T-helper 1 cell treated with Interleukin-12 subunit alpha and Interleukin-12 subunit beta and Interleukin-4 antibody, amounts not matched to agents 30 μg/mL and 1 μg/mL, for 36 hours (primary cell): ENCODE results near the gene AK5.

Experiments used
- H3K27ac Mint-ChIP-seq: one replicate; pipeline ENCODE4 v1.8.0; 2021; ENCODE audit warnings: mild to moderate bottlenecking, mixed read lengths
- H3K27me3 Mint-ChIP-seq: one replicate; pipeline ENCODE4 v1.8.0; 2021; ENCODE audit warnings: low read depth, mixed read lengths
- H3K36me3 Mint-ChIP-seq: one replicate; pipeline ENCODE4 v1.8.0; 2021; ENCODE audit warnings: low read depth, mixed read lengths
- H3K4me1 Mint-ChIP-seq: one replicate; pipeline ENCODE4 v1.8.0; 2021; ENCODE audit warnings: low read depth, mixed read lengths
- H3K4me3 Mint-ChIP-seq: one replicate; pipeline ENCODE4 v1.8.0; 2021; ENCODE audit warnings: mild to moderate bottlenecking, moderate library complexity, mixed read lengths
- H3K9me3 Mint-ChIP-seq: one replicate; pipeline ENCODE4 v1.8.0; 2021; ENCODE audit warnings: mixed read lengths

Gene AK5

GRCh38 chr1:77545970-77546369 is 264.2 kb downstream of the AK5 start:
- H3K4me3 Mint-ChIP-seq = no peak overlapping the region
- no peaks in the 10 kb centered on the region for H3K9me3 Mint-ChIP-seq
- no peaks in the 10 kb centered on the region for H3K36me3 Mint-ChIP-seq
- H3K27me3 Mint-ChIP-seq = no peaks in the 10 kb centered on the region
- H3K4me1 Mint-ChIP-seq = peaks cover 1% of the 10 kb centered on the region
- no peak overlapping the region for H3K27ac Mint-ChIP-seq

GRCh38 chr1:77546890-77547289 is 265.1 kb downstream of the AK5 start:
- Mint-ChIP-seq H3K27me3 (no peaks in the 10 kb centered on the region), H3K4me1 (peaks cover 1% of the 10 kb centered on the region), H3K27ac (no peak overlapping the region), H3K4me3 (no peak overlapping the region), H3K36me3 (no peaks in the 10 kb centered on the region), H3K9me3 (no peaks in the 10 kb centered on the region)

- Mint-ChIP-seq H3K36me3 (no peaks in the 10 kb centered on the region), H3K4me3 (no peak overlapping the region), H3K27me3 (no peaks in the 10 kb centered on the region), H3K27ac (no peak overlapping the region), H3K9me3 (no peaks in the 10 kb centered on the region), H3K4me1 (peaks cover 1% of the 10 kb centered on the region)
Observed at GRCh38 chr1:77548285-77548684, 266.5 kb downstream of the AK5 start.

GRCh38 chr1:77550135-77550534 is 268.3 kb downstream of the AK5 start:
- Mint-ChIP-seq H3K4me3 (no peak overlapping the region), H3K27ac (no peak overlapping the region), H3K4me1 (peaks cover 1% of the 10 kb centered on the region), H3K36me3 (no peaks in the 10 kb centered on the region), H3K27me3 (no peaks in the 10 kb centered on the region), H3K9me3 (no peaks in the 10 kb centered on the region)

- Mint-ChIP-seq H3K27ac (no peak overlapping the region), H3K36me3 (no peaks in the 10 kb centered on the region), H3K4me3 (no peak overlapping the region), H3K9me3 (no peaks in the 10 kb centered on the region), H3K27me3 (no peaks in the 10 kb centered on the region), H3K4me1 (peaks cover 2% of the 10 kb centered on the region)
Observed at GRCh38 chr1:77552626-77553025, 270.8 kb downstream of the AK5 start.

GRCh38 chr1:77553568-77554291 is 271.9 kb downstream of the AK5 start:
- Mint-ChIP-seq H3K27me3 (no peaks in the 10 kb centered on the region), H3K27ac (no peak overlapping the region), H3K4me1 (peaks cover 2% of the 10 kb centered on the region), H3K36me3 (no peaks in the 10 kb centered on the region), H3K9me3 (no peaks in the 10 kb centered on the region), H3K4me3 (no peak overlapping the region)

GRCh38 chr1:77556045-77556444 is 274.2 kb downstream of the AK5 start:
- Mint-ChIP-seq H3K4me1 (peaks cover 2% of the 10 kb centered on the region), H3K36me3 (peaks cover 4% of the 10 kb centered on the region), H3K27me3 (no peaks in the 10 kb centered on the region), H3K27ac (no peak overlapping the region), H3K9me3 (no peaks in the 10 kb centered on the region), H3K4me3 (no peak overlapping the region)

GRCh38 chr1:77557053-77557452 is 275.2 kb downstream of the AK5 start:
- Mint-ChIP-seq H3K27ac (no peak overlapping the region), H3K4me3 (no peak overlapping the region), H3K27me3 (no peaks in the 10 kb centered on the region)

GRCh38 chr1:77558591-77559164 is 276.9 kb downstream of the AK5 start:
- peaks cover 4% of the 10 kb centered on the region for H3K36me3 Mint-ChIP-seq
- H3K27me3 Mint-ChIP-seq = no peaks in the 10 kb centered on the region
- no peak overlapping the region for H3K27ac Mint-ChIP-seq
- no peak overlapping the region for H3K4me3 Mint-ChIP-seq
- peaks cover 2% of the 10 kb centered on the region for H3K4me1 Mint-ChIP-seq
- H3K9me3 Mint-ChIP-seq = no peaks in the 10 kb centered on the region

More at GRCh38 chr1:77557053-77557452, 275.2 kb downstream of the AK5 start:
- H3K9me3 Mint-ChIP-seq = no peaks in the 10 kb centered on the region
- peaks cover 4% of the 10 kb centered on the region for H3K36me3 Mint-ChIP-seq
- H3K4me1 Mint-ChIP-seq = peaks cover 2% of the 10 kb centered on the region

GRCh38 chr1:77560741-77561140 is 278.9 kb downstream of the AK5 start:
- H3K27ac Mint-ChIP-seq = no peak overlapping the region
- H3K9me3 Mint-ChIP-seq = no peaks in the 10 kb centered on the region
- H3K4me1 Mint-ChIP-seq = peaks cover 2% of the 10 kb centered on the region
- H3K4me3 Mint-ChIP-seq = no peak overlapping the region
- H3K27me3 Mint-ChIP-seq = no peaks in the 10 kb centered on the region
- H3K36me3 Mint-ChIP-seq = peaks cover 11% of the 10 kb centered on the region

GRCh38 chr1:77562596-77563150 is 280.9 kb downstream of the AK5 start:
- Mint-ChIP-seq H3K27me3 (no peaks in the 10 kb centered on the region), H3K9me3 (no peaks in the 10 kb centered on the region), H3K4me1 (no peaks in the 10 kb centered on the region), H3K27ac (no peak overlapping the region), H3K4me3 (no peak overlapping the region), H3K36me3 (peaks cover 25% of the 10 kb centered on the region)

- H3K9me3 Mint-ChIP-seq = no peaks in the 10 kb centered on the region
- no peak overlapping the region for H3K4me3 Mint-ChIP-seq
- peaks cover 35% of the 10 kb centered on the region for H3K36me3 Mint-ChIP-seq
- H3K27me3 Mint-ChIP-seq = no peaks in the 10 kb centered on the region
- H3K4me1 Mint-ChIP-seq = no peaks in the 10 kb centered on the region
- H3K27ac Mint-ChIP-seq = no peak overlapping the region
Observed at GRCh38 chr1:77565321-77565720, 283.5 kb downstream of the AK5 start.

GRCh38 chr1:77571642-77572041 is 289.8 kb downstream of the AK5 start:
- H3K36me3 Mint-ChIP-seq = peaks cover 30% of the 10 kb centered on the region
- no peak overlapping the region for H3K4me3 Mint-ChIP-seq
- no peaks in the 10 kb centered on the region for H3K4me1 Mint-ChIP-seq
- H3K27me3 Mint-ChIP-seq = no peaks in the 10 kb centered on the region
- no peaks in the 10 kb centered on the region for H3K9me3 Mint-ChIP-seq
- no peak overlapping the region for H3K27ac Mint-ChIP-seq

GRCh38 chr1:77579547-77579946 is 297.7 kb downstream of the AK5 start:
- Mint-ChIP-seq H3K4me1 (no peaks in the 10 kb centered on the region), H3K9me3 (no peaks in the 10 kb centered on the region), H3K4me3 (no peak overlapping the region), H3K27me3 (no peaks in the 10 kb centered on the region), H3K27ac (no peak overlapping the region), H3K36me3 (peaks cover 24% of the 10 kb centered on the region)

- Mint-ChIP-seq H3K27ac (no peak overlapping the region), H3K4me3 (no peak overlapping the region), H3K9me3 (no peaks in the 10 kb centered on the region), H3K36me3 (peaks cover 27% of the 10 kb centered on the region), H3K4me1 (peaks cover 3% of the 10 kb centered on the region), H3K27me3 (no peaks in the 10 kb centered on the region)
Observed at GRCh38 chr1:77582905-77583304, 301.1 kb downstream of the AK5 start.
